GM12891 (cell line): ENCODE measurements around the gene UGT1A9.

Source experiments
- POLR2A ChIP-seq: IDR thresholded peaks from 2 replicates; pipeline ENCODE4 v1.6.1; 2011; ENCODE audit warnings: low read depth, low read length, control low read depth
- POLR2AphosphoS5 ChIP-seq: IDR thresholded peaks from 2 replicates; pipeline ENCODE4 v1.6.1; 2011; ENCODE audit warnings: low read depth, low read length, control low read depth
- TAF1 ChIP-seq: IDR thresholded peaks from 2 replicates; pipeline ENCODE4 v1.6.1; 2011; ENCODE audit warnings: low read depth, low read length, control low read depth

GRCh38 chr2:233820774-233821105 is 149.0 kb downstream of the UGT1A9 start:
- TF ChIP-seq POLR2A: no peak
- no peak for TF ChIP-seq POLR2AphosphoS5
- no peak for TF ChIP-seq TAF1
